HepG2 (cell line): Measurements from ENCODE around the gene SALL2. TPM values are rescaled to one million over a fixed set of nuclear protein-coding genes. Genes with fewer than 3 reads are reported as not detected.

Source experiments
- ATAC-seq: fragments of 200-7000 bp; cut with Tn5 transposase; 3 replicates; pipeline ENCODE4 v1.9.1; 2020; ENCODE audit warnings: mild to moderate bottlenecking, moderate library complexity
- BruUV-seq: library from RNA; stranded (reverse); fragments of 400-500 nt; replicated peaks from 2 replicates; lab custom pipeline; 2021; lab: Mats Ljungman, UMichigan
- CTCF ChIA-PET: fragments of 300-600 bp; formaldehyde crosslinking; extraction: SDS; loops from one replicate; lab custom pipeline; 2021; ENCODE audit warnings: low total read pairs, inconsistent platforms, low intra/inter-chr PET ratio; lab: Yijun Ruan, JAX
- POLR2A ChIA-PET: fragments of 350-600 bp; sonication (Branson Sonifier 250); formaldehyde crosslinking; loops from one replicate; lab custom pipeline; 2020; ENCODE audit warnings: antibody characterized with exemption, inconsistent platforms; lab: Yijun Ruan, JAX
- DNase-seq: peaks from one replicate; pipeline ENCODE4 v3.0.0-alpha.2; 2015; ENCODE audit warnings: low spot score
- FAIRE-seq: peaks from 3 replicates; lab custom pipeline; 2011; peaks lifted over from hg19 to GRCh38; lab: Jason Lieb, UNC
- H2AFZ ChIP-seq: one replicate; pipeline ENCODE4 v1.6.1; 2011; ENCODE audit warnings: low read length, inconsistent platforms
- H3K27ac ChIP-seq: fragments of 300-600 bp; 3 replicates; pipeline ENCODE4 v1.8.0; 2011; ENCODE audit warnings: mixed run types, mild to moderate bottlenecking, mixed read lengths, low read length, inconsistent platforms; ENCODE audit not compliant: insufficient read depth; ENCODE audit errors: extremely low read length
- H3K27me3 ChIP-seq, 2 experiments: fragments of 200-600 bp in 1 of 2; 2 replicates in 1 of 2; 3 replicates in 1 of 2; pipeline versions ENCODE4 v1.6.0 to v1.8.0; 2011; ENCODE audit warnings: low read length in 2 of 2, mild to moderate bottlenecking in 2 of 2, moderate library complexity in 2 of 2, inconsistent platforms in 1 of 2; ENCODE audit not compliant: insufficient read depth in 2 of 2, control insufficient read depth in 1 of 2
- H3K36me3 ChIP-seq, 2 experiments: fragments of 200-600 bp in 1 of 2; replicated peaks in 1 of 2; 2 replicates in 1 of 2; 3 replicates in 1 of 2; pipeline versions ENCODE4 v1.5.1 to v1.8.0; 2011; ENCODE audit warnings: low read length in 2 of 2, inconsistent platforms in 1 of 2; ENCODE audit not compliant: insufficient read depth in 2 of 2, control insufficient read depth in 1 of 2
- H3K4me1 ChIP-seq: 2 replicates; pipeline ENCODE4 v1.5.1; 2012; ENCODE audit warnings: low read length, inconsistent platforms; ENCODE audit not compliant: insufficient read depth
- H3K4me2 ChIP-seq: 2 replicates; pipeline ENCODE4 v1.6.0; 2011; ENCODE audit warnings: low read depth, low read length, inconsistent platforms
- H3K4me3 ChIP-seq, 3 experiments: fragments of 200-600 bp in 1 of 3; sonication (generic), shearing (Covaris generic) in 1 of 3; replicated peaks in 1 of 3; 2 replicates each; pipeline ENCODE4 v1.5.1; 2011 to 2016; ENCODE audit warnings: low read length in 3 of 3, inconsistent platforms in 2 of 3, low read depth in 2 of 3, mild to moderate bottlenecking in 2 of 3, control low read depth in 1 of 3, mixed read lengths in 1 of 3; ENCODE audit not compliant: insufficient read depth in 1 of 3
- H3K79me2 ChIP-seq: one replicate; pipeline ENCODE4 v1.6.1; 2011; ENCODE audit warnings: low read length, inconsistent platforms; ENCODE audit not compliant: insufficient read depth
- H3K9ac ChIP-seq: 2 replicates; pipeline ENCODE4 v1.6.0; 2011; ENCODE audit warnings: mild to moderate bottlenecking, low read depth, low read length, inconsistent platforms; ENCODE audit not compliant: insufficient read depth
- H3K9me3 ChIP-seq: 2 replicates; pipeline ENCODE4 v1.5.1; 2012; ENCODE audit warnings: mild to moderate bottlenecking, low read length
- H4K20me1 ChIP-seq: 2 replicates; pipeline ENCODE4 v1.6.0; 2011; ENCODE audit warnings: inconsistent platforms, mild to moderate bottlenecking, low read length, moderate library complexity; ENCODE audit not compliant: insufficient read depth
- GABPA ChIP-seq, 2 experiments: IDR thresholded peaks; 2 replicates each; pipeline ENCODE4 v1.6.1; 2011 to 2016; ENCODE audit warnings: low read depth in 2 of 2, low read length in 1 of 2, missing biosample characterization in 1 of 2, missing genetic modification characterization in 1 of 2
- HNRNPH1 ChIP-seq: fragments of 200-400 bp; formaldehyde crosslinking; optimal IDR thresholded peaks from 2 replicates; pipeline ENCODE3; 2017; ENCODE audit warnings: mild to moderate bottlenecking, low read depth, low read length
- HNRNPLL ChIP-seq: fragments of 200-400 bp; formaldehyde crosslinking; IDR thresholded peaks from 2 replicates; pipeline ENCODE4 v1.6.1; 2017; ENCODE audit warnings: mild to moderate bottlenecking, low read depth, low read length; ENCODE audit not compliant: poor library complexity, severe bottlenecking
- MAFF ChIP-seq: IDR thresholded peaks from 2 replicates; pipeline ENCODE4 v1.6.1; 2011; ENCODE audit warnings: low read depth, low read length, improper control_type of control experiment
- MED1 ChIP-seq: sonication (generic); formaldehyde crosslinking; IDR thresholded peaks from 2 replicates; pipeline ENCODE4 v1.4.0; 2020; ENCODE audit warnings: missing genetic modification reagents
- MEIS1 ChIP-seq: sonication (generic); formaldehyde crosslinking; IDR thresholded peaks from 2 replicates; pipeline ENCODE4 v1.9.0; 2021; ENCODE audit warnings: mild to moderate bottlenecking, missing genetic modification reagents, moderate library complexity, borderline replicate concordance
- MYNN ChIP-seq: sonication (generic); formaldehyde crosslinking; IDR thresholded peaks from 2 replicates; pipeline ENCODE4 v1.4.0; 2020; ENCODE audit warnings: mild to moderate bottlenecking, low read depth, missing genetic modification reagents
- PHF21A ChIP-seq: sonication (generic); formaldehyde crosslinking; IDR thresholded peaks from 2 replicates; pipeline ENCODE4 v1.5.0; 2020; ENCODE audit warnings: mild to moderate bottlenecking, missing genetic modification reagents
- REL ChIP-seq: sonication (generic); formaldehyde crosslinking; conservative IDR thresholded peaks from 2 replicates; pipeline ENCODE4 v1.8.0; 2022; ENCODE audit warnings: mild to moderate bottlenecking, missing genetic modification reagents, moderate library complexity
- RFX3 ChIP-seq: IDR thresholded peaks from 2 replicates; pipeline ENCODE4 v1.6.1; 2016; ENCODE audit warnings: missing biosample characterization, missing genetic modification reagents
- SP1 ChIP-seq, 2 experiments: fragments of 450-650 bp in 1 of 2; sonication (generic) in 1 of 2; formaldehyde crosslinking in 1 of 2; IDR thresholded peaks; 2 replicates each; pipeline versions ENCODE4 v1.4.0 to v1.6.1; 2016 to 2020; ENCODE audit warnings: missing genetic modification reagents in 1 of 2
- ZBTB20 ChIP-seq: sonication (generic); formaldehyde crosslinking; IDR thresholded peaks from 2 replicates; pipeline ENCODE4 v1.8.1; 2023; ENCODE audit warnings: missing genetic modification reagents, low read depth, mild to moderate bottlenecking, borderline replicate concordance
- ZKSCAN5 ChIP-seq: sonication (generic); formaldehyde crosslinking; IDR thresholded peaks from 2 replicates; pipeline ENCODE4 v1.5.1; 2020; ENCODE audit warnings: mild to moderate bottlenecking, missing genetic modification reagents
- ZNF234 ChIP-seq: sonication (generic); formaldehyde crosslinking; conservative IDR thresholded peaks from 2 replicates; pipeline ENCODE4 v1.5.1; 2020; ENCODE audit warnings: mild to moderate bottlenecking, missing genetic modification reagents
- ZNF253 ChIP-seq: sonication (generic); formaldehyde crosslinking; IDR thresholded peaks from 2 replicates; pipeline ENCODE4 v1.8.0; 2022; ENCODE audit warnings: mild to moderate bottlenecking, missing genetic modification reagents, borderline replicate concordance
- ZNF333 ChIP-seq: sonication (generic); formaldehyde crosslinking; IDR thresholded peaks from 2 replicates; pipeline ENCODE4 v1.4.0; 2020; ENCODE audit warnings: mild to moderate bottlenecking, missing genetic modification reagents, borderline replicate concordance
- ZNF678 ChIP-seq: sonication (generic); formaldehyde crosslinking; IDR thresholded peaks from 2 replicates; pipeline ENCODE4 v1.4.0; 2020; ENCODE audit warnings: mild to moderate bottlenecking, missing genetic modification reagents
- ZNF891 ChIP-seq: sonication (generic); formaldehyde crosslinking; IDR thresholded peaks from 2 replicates; pipeline ENCODE4 v1.5.0; 2020; ENCODE audit warnings: mild to moderate bottlenecking, missing genetic modification reagents
- WGBS: methylation state at CpG from one replicate; pipeline ENCODE4 v1.1.6; 2017; ENCODE audit warnings: low lambda C conversion rate; 5-methylcytosine and 5-hydroxymethylcytosine counted together
- in situ Hi-C: cut with HindIII; loops from 2 replicates; pipeline ENCODE4 v1.10.0; 2017; ENCODE audit warnings: low pct_unique_long_range_greater_than_20kb; ENCODE audit not compliant: extremely low pct_ligation_motif_present
- intact Hi-C: fragments of 100-400 bp; cut with micrococcal nuclease; formaldehyde crosslinking; loops from one replicate; pipeline ENCODE4 v1.10.0; 2022; ENCODE audit not compliant: unreplicated experiment
- polyA plus RNA-seq, 8 experiments: library from polyadenylated mRNA; depleted of rRNA in 3 of 8; stranded (reverse) in 7 of 8; unstranded in 1 of 8; fragments of >200 nt; fragmentation: Illumina TruSeq in 4 of 8; extraction: Trizol in 4 of 8; gene quantifications; 2 replicates each; pipeline versions ENCODE4 v1.2.1 to v1.2.3, GENCODE V29; 2011 to 2016; ENCODE audit warnings: low read depth in 4 of 8, missing spikeins in 1 of 8, mixed read lengths in 1 of 8; ENCODE audit not compliant: insufficient read depth in 1 of 8
- total RNA-seq, 5 experiments: library from RNA; depleted of rRNA; stranded (reverse); fragments of >200 nt; fragmentation: Illumina TruSeq; extraction: Trizol; gene quantifications; 2 replicates each; pipeline ENCODE4 v1.2.3, GENCODE V29; 2016; ENCODE audit warnings: low read depth in 1 of 5
- TF ChIP-seq, protein P1 (sequence below): sonication (generic); formaldehyde crosslinking; IDR thresholded peaks from 2 replicates; pipeline ENCODE4 v1.5.0; 2020; ENCODE audit warnings: mild to moderate bottlenecking, missing genetic modification reagents

Gene SALL2
- total and polyA plus RNA-seq, 2 of the 13 experiments (the other 11 are each of a cell fraction or from before 2014, with no cell fraction given), result 4.9 to 5.8 TPM

DNA sequence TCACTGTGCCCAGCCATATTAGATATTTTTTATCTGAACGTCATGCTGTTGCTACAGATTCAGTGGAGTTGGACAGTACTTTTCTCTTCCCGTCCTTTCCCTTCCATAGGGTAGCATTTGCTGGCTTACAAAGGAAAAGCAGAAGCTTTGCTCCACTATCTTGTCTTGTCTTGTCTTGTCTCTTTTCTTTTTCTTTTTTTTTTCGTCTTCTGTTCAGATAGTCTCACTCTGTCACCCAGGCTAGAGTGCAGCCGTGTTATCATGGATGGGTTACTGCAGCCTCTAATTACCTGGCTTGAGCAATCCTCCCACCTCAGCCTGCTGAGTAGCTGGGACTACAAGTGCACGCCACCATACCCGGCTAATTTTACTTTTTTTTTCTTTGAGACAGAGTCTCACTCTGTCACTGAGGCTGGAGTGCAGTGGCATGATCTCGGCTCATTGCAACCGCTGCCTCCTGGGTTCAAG is 32.6 kb upstream of the SALL2 start (continued):
- TF ChIP-seq MED1, result 0 out of 2 replicates have a peak, but pooled peaks have one; percentile 7
- TF ChIP-seq REL (CRISPR knock-in tag), result no peak
- TF ChIP-seq, all 625 proteins: peak for 9

GRCh38 chr14:21557084-21557901 is 31.1 kb upstream of the SALL2 start:
- Histone ChIP-seq H3K27me3 (no peaks in the 10 kb centered on the region), H3K9ac (peak overlapping the region; percentile 38), H3K36me3 (no peaks in the 10 kb centered on the region), H3K27ac (peak overlapping the region; percentile 60), H4K20me1 (no peaks in the 10 kb centered on the region), H3K4me2 (peak overlapping the region; percentile 67), H3K4me1 (peaks cover 26% of the 10 kb centered on the region), H3K9me3 (no peaks in the 10 kb centered on the region), H3K4me3 (peak overlapping the region; percentile 27 to 69 (median 32)), H3K79me2 (no peaks in the 10 kb centered on the region), H2AFZ (peak overlapping the region; percentile 10)
- peak; percentile 95 for ATAC-seq
- WGBS, result 2% methylated on average over 11 of the region's 11 CpGs
- BruUV-seq, result no TSS peak
- POLR2A ChIA-PET, result interaction anchor here (0.7 to 2.9 kb wide), 8 partner anchors 31 to 1214 kb away, joined by 3 to 16 read pairs (median 8); partner anchors contain the start of genes CHD8, METTL3, PARP2 and SALL2
- CTCF ChIA-PET, result interaction anchor here (0.9 to 4.7 kb wide), 6 partner anchors 55 to 101 kb away, joined by 3 to 104 read pairs (median 4); partner anchors contain the start of genes CHD8, RAB2B and TOX4
- peak; percentile 99 for DNase-seq
- peak; percentile 83 for FAIRE-seq
- intact Hi-C loops, result loop anchor here (1.0 to 10.0 kb wide), 8 partner anchors 31 to 322 kb away; partner anchors contain the start of genes CHD8, METTL3, SALL2 and SUPT16H
- in situ Hi-C loops, result loop anchor here (5.0 kb wide), 1 partner anchor 55 kb away; no protein-coding TSS in a partner anchor
- no peak for TF ChIP-seq ZNF891 (CRISPR knock-in tag)
- no peak for TF ChIP-seq HNRNPLL
- TF ChIP-seq MEIS1 (CRISPR knock-in tag), result no peak
- TF ChIP-seq ZBTB20 (CRISPR knock-in tag), result peak; percentile 73; the same call in 1 of the 2 replicates
- no peak for TF ChIP-seq MAFF
- TF ChIP-seq ZNF234 (CRISPR knock-in tag), result no peak
- TF ChIP-seq RFX3 (CRISPR knock-in tag), result peak; percentile 83
- no peak for TF ChIP-seq ZKSCAN5 (CRISPR knock-in tag)
- TF ChIP-seq ZNF333, result no peak
- no peak for TF ChIP-seq SP1 (IDR thresholded peaks at IDR 0.05)
- TF ChIP-seq SP1 (CRISPR knock-in tag; IDR thresholded peaks at IDR 0.05), result no peak
- no peak for TF ChIP-seq ZNF253 (CRISPR knock-in tag)
- no peak for TF ChIP-seq ZNF678
- TF ChIP-seq HNRNPH1, result no peak
- TF ChIP-seq, protein P1, sequence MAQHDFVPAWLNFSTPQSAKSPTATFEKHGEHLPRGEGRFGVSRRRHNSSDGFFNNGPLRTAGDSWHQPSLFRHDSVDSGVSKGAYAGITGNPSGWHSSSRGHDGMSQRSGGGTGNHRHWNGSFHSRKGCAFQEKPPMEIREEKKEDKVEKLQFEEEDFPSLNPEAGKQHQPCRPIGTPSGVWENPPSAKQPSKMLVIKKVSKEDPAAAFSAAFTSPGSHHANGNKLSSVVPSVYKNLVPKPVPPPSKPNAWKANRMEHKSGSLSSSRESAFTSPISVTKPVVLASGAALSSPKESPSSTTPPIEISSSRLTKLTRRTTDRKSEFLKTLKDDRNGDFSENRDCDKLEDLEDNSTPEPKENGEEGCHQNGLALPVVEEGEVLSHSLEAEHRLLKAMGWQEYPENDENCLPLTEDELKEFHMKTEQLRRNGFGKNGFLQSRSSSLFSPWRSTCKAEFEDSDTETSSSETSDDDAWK, result no peak
- TF ChIP-seq GABPA (IDR thresholded peaks at IDR 0.05; ENCODE audit: low read depth, low read length), result no peak
- TF ChIP-seq GABPA (CRISPR knock-in tag; IDR thresholded peaks at IDR 0.05; ENCODE audit: low read depth), result 0 out of 2 replicates have a peak, but pooled peaks have one; percentile 52
- TF ChIP-seq MYNN, result no peak
- TF ChIP-seq PHF21A (CRISPR knock-in tag), result peak; percentile 77; the same call in 1 of the 2 replicates
